H9 (cell line): ENCODE data around the gene STOML3. TPM values are rescaled to one million over a fixed set of nuclear protein-coding genes. Genes with fewer than 3 reads are reported as not detected.

ENCODE experiments used
- DNase-seq: peaks from one replicate; pipeline ENCODE4 v3.0.0-alpha.2; 2017
- H2AFZ ChIP-seq: one replicate; pipeline ENCODE4 v1.6.1; 2013; ENCODE audit warnings: mild to moderate bottlenecking, low read length, control low read depth, moderate library complexity
- H2AK5ac ChIP-seq: 2 replicates; pipeline ENCODE4 v1.6.1; 2013; ENCODE audit warnings: low read length, control low read depth, mixed read lengths; ENCODE audit not compliant: insufficient read length
- H2BK120ac ChIP-seq: one replicate; pipeline ENCODE4 v1.6.1; 2013; ENCODE audit warnings: low read depth, mild to moderate bottlenecking, low read length, control low read depth, inconsistent platforms; ENCODE audit not compliant: poor library complexity, severe bottlenecking
- H2BK12ac ChIP-seq: 2 replicates; pipeline ENCODE4 v1.6.1; 2013; ENCODE audit warnings: low read length, control low read depth, mixed read lengths, low read depth; ENCODE audit not compliant: insufficient read length
- H2BK15ac ChIP-seq: 2 replicates; pipeline ENCODE4 v1.6.1; 2013; ENCODE audit warnings: low read depth, low read length, control low read depth
- H2BK20ac ChIP-seq: one replicate; pipeline ENCODE4 v1.6.1; 2013; ENCODE audit warnings: low read depth, mild to moderate bottlenecking, low read length, control low read depth, inconsistent platforms; ENCODE audit not compliant: poor library complexity, severe bottlenecking
- H2BK5ac ChIP-seq: 2 replicates; pipeline ENCODE4 v1.6.1; 2013; ENCODE audit warnings: low read length, control low read depth, mixed read lengths; ENCODE audit not compliant: insufficient read length
- H3K14ac ChIP-seq: 2 replicates; pipeline ENCODE4 v1.6.1; 2013; ENCODE audit warnings: low read length, control low read depth; ENCODE audit not compliant: insufficient read depth
- H3K18ac ChIP-seq: 2 replicates; pipeline ENCODE4 v1.6.1; 2013; ENCODE audit warnings: low read depth, mild to moderate bottlenecking, mixed read lengths, low read length, control low read depth; ENCODE audit not compliant: insufficient read length
- H3K23ac ChIP-seq: 2 replicates; pipeline ENCODE4 v1.6.1; 2013; ENCODE audit warnings: low read length, control low read depth, mixed read lengths, low read depth; ENCODE audit not compliant: insufficient read length
- H3K23me2 ChIP-seq: 2 replicates; pipeline ENCODE4 v1.6.1; 2013; ENCODE audit warnings: low read depth, mild to moderate bottlenecking, mixed read lengths, low read length, control low read depth; ENCODE audit not compliant: insufficient read length, poor library complexity, severe bottlenecking
- H3K27ac ChIP-seq: 2 replicates; pipeline ENCODE4 v1.5.1; 2013; ENCODE audit warnings: low read length, control low read depth, mixed read lengths, low read depth; ENCODE audit not compliant: insufficient read length
- H3K27me3 ChIP-seq: 2 replicates; pipeline ENCODE4 v1.6.1; 2013; ENCODE audit warnings: low read length, control low read depth, inconsistent platforms; ENCODE audit not compliant: insufficient read depth
- H3K4ac ChIP-seq: 2 replicates; pipeline ENCODE4 v1.6.1; 2013; ENCODE audit warnings: low read depth, mild to moderate bottlenecking, control low read depth, inconsistent platforms, low read length, moderate library complexity
- H3K4me1 ChIP-seq: 2 replicates; pipeline ENCODE4 v1.6.1; 2013; ENCODE audit warnings: low read length, control low read depth, inconsistent platforms; ENCODE audit not compliant: insufficient read depth
- H3K4me2 ChIP-seq: 2 replicates; pipeline ENCODE4 v1.6.1; 2013; ENCODE audit warnings: low read length, control low read depth, mixed read lengths; ENCODE audit not compliant: insufficient read length, insufficient read depth
- H3K56ac ChIP-seq: 2 replicates; pipeline ENCODE4 v1.6.1; 2013; ENCODE audit warnings: low read depth, mild to moderate bottlenecking, mixed read lengths, low read length, control low read depth; ENCODE audit not compliant: insufficient read length
- H3K79me1 ChIP-seq: 2 replicates; pipeline ENCODE4 v1.6.1; 2013; ENCODE audit warnings: low read depth, mild to moderate bottlenecking, moderate library complexity, low read length, control low read depth, inconsistent platforms; ENCODE audit not compliant: insufficient read depth, poor library complexity, severe bottlenecking
- H3K79me2 ChIP-seq: 2 replicates; pipeline ENCODE4 v1.6.1; 2013; ENCODE audit warnings: low read length, control low read depth, inconsistent platforms; ENCODE audit not compliant: insufficient read depth
- H3K9ac ChIP-seq: 2 replicates; pipeline ENCODE4 v1.6.1; 2013; ENCODE audit warnings: low read length, control low read depth, mixed read lengths; ENCODE audit not compliant: insufficient read length; ENCODE audit errors: extremely low read depth
- H3K9me3 ChIP-seq: one replicate; pipeline ENCODE4 v1.6.1; 2013; ENCODE audit warnings: low read depth, low read length, inconsistent platforms; ENCODE audit not compliant: control insufficient read depth
- H3T11ph ChIP-seq: one replicate; pipeline ENCODE4 v1.6.1; 2013; ENCODE audit warnings: mild to moderate bottlenecking, low read length, control low read depth, inconsistent platforms
- H4K20me1 ChIP-seq: one replicate; pipeline ENCODE4 v1.6.1; 2013; ENCODE audit not compliant: control insufficient read depth, insufficient read length, insufficient read depth
- H4K5ac ChIP-seq: 2 replicates; pipeline ENCODE4 v1.6.1; 2013; ENCODE audit warnings: low read depth, mild to moderate bottlenecking, mixed read lengths, low read length, control low read depth; ENCODE audit not compliant: insufficient read length
- H4K8ac ChIP-seq: replicated peaks from 2 replicates; pipeline ENCODE4 v1.6.1; 2013; ENCODE audit warnings: low read length, control low read depth, mixed read lengths, low read depth; ENCODE audit not compliant: insufficient read length
- H4K91ac ChIP-seq: 2 replicates; pipeline ENCODE4 v1.6.1; 2013; ENCODE audit warnings: low read depth, mild to moderate bottlenecking, moderate library complexity, mixed read lengths, low read length, control low read depth; ENCODE audit not compliant: insufficient read length
- H3K27ac Mint-ChIP-seq, 3 experiments: 2 replicates in 2 of 3; 3 replicates in 1 of 3; pipeline ENCODE4 v1.8.0; 2020 to 2021; ENCODE audit warnings: mixed read lengths in 3 of 3, mild to moderate bottlenecking in 1 of 3, moderate library complexity in 1 of 3
- H3K27me3 Mint-ChIP-seq: 2 replicates; pipeline ENCODE4 v1.8.0; 2021; ENCODE audit warnings: low read depth, mild to moderate bottlenecking, moderate library complexity, mixed read lengths
- H3K36me3 Mint-ChIP-seq, 3 experiments: 2 replicates in 2 of 3; 3 replicates in 1 of 3; pipeline ENCODE4 v1.8.0; 2020 to 2021; ENCODE audit warnings: low read depth in 3 of 3, mixed read lengths in 3 of 3; ENCODE audit not compliant: insufficient read depth in 1 of 3
- H3K4me1 Mint-ChIP-seq, 2 experiments: 2 replicates each; pipeline ENCODE4 v1.8.0; 2020; ENCODE audit warnings: mixed read lengths in 2 of 2
- H3K4me3 Mint-ChIP-seq, 2 experiments: 2 replicates in 1 of 2; 3 replicates in 1 of 2; pipeline ENCODE4 v1.8.0; 2020 to 2021; ENCODE audit warnings: mild to moderate bottlenecking in 2 of 2, mixed read lengths in 2 of 2, moderate library complexity in 1 of 2
- H3K9me3 Mint-ChIP-seq, 2 experiments: 2 replicates in 1 of 2; 3 replicates in 1 of 2; pipeline ENCODE4 v1.8.0; 2020; ENCODE audit warnings: mild to moderate bottlenecking in 2 of 2, mixed read lengths in 2 of 2, moderate library complexity in 1 of 2
- CTCF ChIP-seq: fragments of 200-600 bp; sonication (generic); conservative IDR thresholded peaks from 3 replicates; pipeline ENCODE4 v1.8.0; 2021; ENCODE audit warnings: antibody characterized with exemption, mild to moderate bottlenecking
- WGBS: extraction: QIAGEN DNeasy Blood & Tissue Kit; methylation state at CpG from one replicate; pipeline ENCODE4 v1.1.7; 2013; ENCODE audit warnings: missing lambda C conversion rate, low lambda C conversion rate, mixed read lengths; ENCODE audit not compliant: insufficient read length; ENCODE audit errors: extremely low coverage; 5-methylcytosine and 5-hydroxymethylcytosine counted together
- total RNA-seq: library from RNA; stranded (reverse); gene quantifications from 2 replicates; pipeline ENCODE4 v1.2.1, GENCODE V29; 2021

Gene STOML3
- total RNA-seq, 1 experiment from 2014 or later, result not detected

DNA sequence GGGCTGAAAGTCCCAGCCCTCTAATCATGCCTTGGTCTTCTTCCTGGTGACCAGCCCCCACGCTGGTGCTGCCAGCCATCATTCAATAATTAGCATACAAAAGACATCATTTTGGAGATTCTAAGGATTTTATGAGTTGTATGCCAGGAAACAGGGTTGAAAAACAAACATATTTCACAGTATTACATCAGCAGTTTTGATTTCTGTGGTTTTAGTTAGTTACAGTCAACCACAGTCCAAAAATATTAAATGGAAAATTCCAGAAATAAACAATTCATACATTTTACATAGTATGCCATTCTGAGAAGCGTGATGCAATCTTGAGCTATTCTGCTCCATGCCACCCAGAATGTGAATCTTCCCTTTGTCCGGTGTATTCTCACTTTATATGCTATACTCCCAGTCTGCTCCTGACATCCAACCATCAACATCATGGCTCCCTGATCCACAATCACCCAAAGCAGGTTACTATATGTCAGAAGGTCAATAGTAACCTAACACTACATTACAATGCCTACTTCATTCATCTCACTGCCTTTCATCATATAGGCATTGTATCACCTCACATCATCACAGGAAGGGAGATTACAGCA lies 49.2 kb downstream of the STOML3 start:
- Histone ChIP-seq H3K9me3 (no peaks in the 10 kb centered on the region), H3K27me3 (no peaks in the 10 kb centered on the region), H3K4me1 (no peaks in the 10 kb centered on the region), H2BK5ac (no peak overlapping the region), H4K20me1 (no peaks in the 10 kb centered on the region), H2AFZ (no peak overlapping the region), H3K79me2 (no peaks in the 10 kb centered on the region), H3K56ac (no peak overlapping the region), H3K14ac (no peak overlapping the region), H3K23me2 (no peaks in the 10 kb centered on the region), H2BK120ac (no peak overlapping the region), H2BK12ac (no peak overlapping the region), H3K79me1 (no peaks in the 10 kb centered on the region), H4K8ac (no peak overlapping the region), H3K9ac (no peak overlapping the region), H2AK5ac (no peak overlapping the region), H3K4ac (no peak overlapping the region), H3K23ac (no peak overlapping the region), H2BK15ac (no peak overlapping the region), H4K5ac (no peak overlapping the region), H3K27ac (no peak overlapping the region), H4K91ac (no peak overlapping the region), H3K18ac (no peak overlapping the region), H3K4me2 (no peak overlapping the region), H2BK20ac (no peak overlapping the region), H3T11ph (no peak overlapping the region)
- Mint-ChIP-seq H3K36me3 (no peaks in the 10 kb centered on the region), H3K27ac (no peak overlapping the region), H3K4me3 (no peak overlapping the region), H3K27me3 (no peaks in the 10 kb centered on the region), H3K9me3 (no peaks in the 10 kb centered on the region), H3K4me1 (no peaks in the 10 kb centered on the region)
- no peak for DNase-seq
- WGBS, result no CpG with 5 or more reads among the region's 3 CpGs
- TF ChIP-seq CTCF, result no peak
